Stimulated activated CD8-positive, alpha-beta memory T cell treated with anti-CD3 and anti-CD28 coated beads, Interleukin-7, amount 100 ng/mL, for 48 hours (primary cell): ENCODE data around the gene ADAM23.
"Not testable (repeated sequence)": the region's sequence is repeated elsewhere in the genome, so short reads cannot be mapped to it uniquely, and the experiment has no call there.

Experiments
- DNase-seq, 2 donors: peaks; one replicate each; pipeline ENCODE4 v3.0.0-alpha.2; 2020; ENCODE audit warnings: low read depth in 1 of 2; ENCODE audit errors: extremely low read depth in 1 of 2

ADAM23 gene, protein sequence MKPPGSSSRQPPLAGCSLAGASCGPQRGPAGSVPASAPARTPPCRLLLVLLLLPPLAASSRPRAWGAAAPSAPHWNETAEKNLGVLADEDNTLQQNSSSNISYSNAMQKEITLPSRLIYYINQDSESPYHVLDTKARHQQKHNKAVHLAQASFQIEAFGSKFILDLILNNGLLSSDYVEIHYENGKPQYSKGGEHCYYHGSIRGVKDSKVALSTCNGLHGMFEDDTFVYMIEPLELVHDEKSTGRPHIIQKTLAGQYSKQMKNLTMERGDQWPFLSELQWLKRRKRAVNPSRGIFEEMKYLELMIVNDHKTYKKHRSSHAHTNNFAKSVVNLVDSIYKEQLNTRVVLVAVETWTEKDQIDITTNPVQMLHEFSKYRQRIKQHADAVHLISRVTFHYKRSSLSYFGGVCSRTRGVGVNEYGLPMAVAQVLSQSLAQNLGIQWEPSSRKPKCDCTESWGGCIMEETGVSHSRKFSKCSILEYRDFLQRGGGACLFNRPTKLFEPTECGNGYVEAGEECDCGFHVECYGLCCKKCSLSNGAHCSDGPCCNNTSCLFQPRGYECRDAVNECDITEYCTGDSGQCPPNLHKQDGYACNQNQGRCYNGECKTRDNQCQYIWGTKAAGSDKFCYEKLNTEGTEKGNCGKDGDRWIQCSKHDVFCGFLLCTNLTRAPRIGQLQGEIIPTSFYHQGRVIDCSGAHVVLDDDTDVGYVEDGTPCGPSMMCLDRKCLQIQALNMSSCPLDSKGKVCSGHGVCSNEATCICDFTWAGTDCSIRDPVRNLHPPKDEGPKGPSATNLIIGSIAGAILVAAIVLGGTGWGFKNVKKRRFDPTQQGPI

DNA sequence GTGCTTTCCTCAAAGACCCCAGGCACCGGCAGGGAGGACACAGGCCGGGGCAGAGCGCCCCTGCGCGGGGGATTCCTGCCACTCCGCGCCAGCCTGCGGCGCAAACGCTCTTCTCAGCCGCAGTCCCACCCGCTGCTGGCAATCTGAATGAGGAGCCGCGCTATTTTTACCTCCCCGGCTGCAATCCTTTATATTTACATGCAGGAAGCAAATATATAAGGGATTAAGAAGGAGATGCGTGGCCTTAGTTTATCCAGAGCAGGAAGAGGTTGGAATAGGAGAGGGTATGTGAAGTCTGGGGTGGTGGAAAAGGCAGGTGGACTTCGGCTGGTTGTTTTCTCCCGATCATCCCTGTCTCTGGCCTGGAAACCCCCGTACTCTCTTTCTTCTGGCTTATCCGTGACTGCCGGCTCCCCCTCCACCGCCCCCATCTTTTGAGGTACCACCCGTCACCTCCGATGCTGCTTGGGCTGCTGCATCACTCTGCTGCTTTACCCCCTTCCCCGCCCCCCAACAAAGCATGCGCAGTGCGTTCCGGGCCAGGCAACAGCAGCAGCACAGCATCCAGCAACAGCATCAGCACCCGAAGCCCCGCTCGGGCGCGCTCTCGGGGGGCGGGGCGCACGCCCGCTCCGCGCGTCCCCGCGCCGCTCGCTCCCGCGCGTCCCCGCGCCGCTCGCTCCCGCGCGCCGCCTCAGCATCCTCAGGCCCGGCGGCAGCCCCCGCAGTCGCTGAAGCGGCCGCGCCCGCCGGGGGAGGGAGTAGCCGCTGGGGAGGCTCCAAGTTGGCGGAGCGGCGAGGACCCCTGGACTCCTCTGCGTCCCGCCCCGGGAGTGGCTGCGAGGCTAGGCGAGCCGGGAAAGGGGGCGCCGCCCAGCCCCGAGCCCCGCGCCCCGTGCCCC, at the start of gene ADAM23:
Gene ADAM23, plus strand, starts transcription at position 700 of the 902 bp plus-strand sequence. CDS start 335 bp downstream, outside the sequence.
- peak in 1 of 2 donors; percentile 25 for DNase-seq

DNA sequence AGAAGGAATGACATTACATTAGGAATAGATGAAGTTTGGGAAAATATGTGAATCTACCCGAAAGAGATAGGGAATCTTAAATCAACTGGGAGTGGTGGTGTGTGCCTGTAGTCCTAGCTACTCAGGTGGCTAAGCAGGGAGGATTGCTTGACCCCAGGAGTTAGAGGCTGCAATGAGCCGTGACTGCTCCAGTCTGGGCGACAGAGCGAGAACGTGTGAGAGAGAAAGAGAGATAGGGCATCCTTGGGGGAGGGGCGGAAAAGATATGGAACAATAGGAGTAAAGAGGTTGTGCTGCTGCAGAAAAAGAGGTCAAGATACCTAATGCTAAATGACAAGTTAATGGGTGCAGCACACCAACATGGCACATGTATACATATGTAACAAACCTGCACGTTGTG, 47.1 kb upstream of the ADAM23 start:
- DNase-seq: no peak

DNA sequence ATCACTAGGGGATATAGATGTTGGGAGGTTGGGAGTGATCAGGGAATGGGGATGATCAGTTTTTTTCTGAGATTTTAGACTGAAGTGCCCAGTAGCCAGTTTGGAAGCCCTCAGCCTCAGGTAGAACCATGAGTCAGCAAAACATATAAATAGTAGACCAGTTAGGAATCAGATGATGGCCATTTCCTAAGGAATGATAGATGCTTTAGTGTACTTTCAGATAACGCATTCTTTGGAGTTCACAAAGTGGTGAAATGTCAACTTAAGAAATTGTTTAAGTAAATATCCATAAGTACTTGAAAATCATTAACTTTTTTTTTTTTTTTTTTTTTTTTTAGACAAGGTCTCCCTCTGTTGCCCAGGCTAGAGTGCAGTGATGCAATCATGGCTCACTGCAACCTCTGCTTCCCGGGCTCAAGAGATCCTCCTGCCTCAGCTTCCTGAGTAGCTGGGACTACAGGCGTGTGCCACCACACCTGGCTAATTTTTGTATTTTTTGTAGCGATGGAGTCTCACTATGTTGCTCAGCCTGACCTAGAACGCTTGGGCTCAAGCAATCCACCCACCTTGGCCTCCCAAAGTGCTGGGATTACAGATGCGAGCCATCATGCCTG, 40.3 kb upstream of the ADAM23 start:
- DNase-seq: not testable (repeated sequence)

DNA sequence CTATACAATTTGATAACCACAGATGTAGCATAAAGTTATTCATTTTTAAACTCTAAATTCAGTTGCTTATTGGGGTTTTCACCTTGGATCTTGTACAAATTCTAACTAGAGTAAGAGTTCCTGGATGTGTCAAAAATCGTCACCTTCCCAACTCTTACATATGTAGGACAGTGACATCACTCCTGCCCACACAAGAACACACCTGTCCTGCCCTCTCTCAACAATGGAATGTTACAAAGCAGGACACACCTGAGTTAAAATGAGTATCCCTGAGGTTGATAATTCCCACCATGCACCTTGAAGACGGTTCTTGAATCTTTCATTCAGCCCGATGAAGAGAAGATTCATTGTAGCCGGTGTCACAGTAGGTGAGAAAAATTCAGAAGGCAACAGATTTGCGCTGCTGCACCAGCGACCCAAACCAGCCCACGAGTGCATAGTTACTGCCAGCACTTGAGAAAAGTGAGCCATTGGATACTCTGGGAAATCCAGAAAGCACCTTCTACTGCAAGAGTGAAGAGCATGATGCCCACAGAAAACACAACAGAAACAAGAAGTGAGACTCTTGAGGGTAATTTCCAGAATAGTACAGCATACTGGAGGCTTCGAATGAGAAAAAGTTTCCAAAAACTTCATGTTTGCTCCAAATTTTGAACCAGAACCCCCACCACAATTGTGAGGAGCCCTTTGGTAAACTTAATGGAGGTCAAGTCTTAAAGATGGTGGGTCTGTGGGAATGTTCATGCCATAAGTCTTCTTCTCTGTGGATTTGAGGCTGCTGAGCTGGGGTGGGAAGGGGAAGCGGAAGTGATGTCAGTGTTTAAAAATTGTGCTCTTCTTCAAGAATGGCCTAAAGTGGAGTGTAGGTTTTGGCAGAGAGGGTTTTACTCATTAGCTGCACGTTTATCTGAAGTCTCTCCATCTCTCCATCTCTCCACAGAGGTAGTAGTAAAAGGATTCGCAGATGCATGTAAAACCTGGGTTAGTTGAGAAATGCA, 34.7 kb upstream of the ADAM23 start:
- no peak for DNase-seq

DNA sequence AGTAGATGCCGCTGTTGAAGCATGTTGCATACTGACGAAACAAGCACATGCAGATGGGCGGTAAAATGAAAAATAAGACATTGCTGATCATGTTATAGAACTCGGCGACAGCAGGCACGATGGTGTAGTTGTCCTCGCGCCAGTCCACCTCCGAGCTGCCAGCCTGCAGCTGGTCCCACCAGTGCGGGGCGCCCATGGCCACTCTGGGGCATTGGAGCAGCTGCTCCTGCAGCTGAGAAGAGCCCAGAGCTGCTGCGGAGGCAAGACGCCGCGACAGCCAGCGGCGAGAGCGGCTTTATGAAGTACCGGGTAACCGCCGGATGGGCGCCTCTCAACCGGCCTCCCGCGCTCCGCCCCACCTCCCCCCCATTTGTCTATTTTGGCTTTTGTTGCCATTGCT, 32.6 kb upstream of the ADAM23 start:
- DNase-seq: no peak

DNA sequence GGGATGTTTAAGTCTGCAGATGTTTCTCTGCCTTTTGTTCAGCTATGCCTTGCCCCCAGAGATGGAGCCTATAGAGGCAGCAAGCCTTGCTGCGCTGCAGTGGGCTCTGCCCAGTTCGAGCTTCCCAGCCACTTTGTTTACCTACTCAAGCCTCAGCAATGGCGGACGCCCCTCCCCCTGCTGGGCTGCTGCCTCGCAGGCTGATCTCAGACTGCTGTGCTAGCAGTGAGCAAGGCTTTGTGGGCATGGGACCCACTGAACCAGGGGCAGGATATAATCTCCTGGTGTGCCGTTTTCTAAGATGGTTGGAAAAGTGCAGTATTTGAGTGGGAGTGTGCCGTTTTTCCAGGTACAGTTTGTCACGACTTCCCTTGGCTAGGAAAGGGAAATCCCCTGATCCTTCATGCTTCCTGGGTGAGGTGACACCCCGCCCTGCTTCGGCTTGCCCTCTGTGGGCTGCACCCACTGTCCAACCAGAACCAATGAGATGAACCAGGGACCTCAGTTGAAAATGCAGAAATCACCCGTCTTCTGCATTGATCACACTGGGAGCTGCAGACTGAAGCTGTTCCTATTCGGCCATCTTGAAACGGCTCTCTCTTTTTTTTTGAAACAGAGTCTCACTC, 27.6 kb upstream of the ADAM23 start:
- no peak for DNase-seq

DNA sequence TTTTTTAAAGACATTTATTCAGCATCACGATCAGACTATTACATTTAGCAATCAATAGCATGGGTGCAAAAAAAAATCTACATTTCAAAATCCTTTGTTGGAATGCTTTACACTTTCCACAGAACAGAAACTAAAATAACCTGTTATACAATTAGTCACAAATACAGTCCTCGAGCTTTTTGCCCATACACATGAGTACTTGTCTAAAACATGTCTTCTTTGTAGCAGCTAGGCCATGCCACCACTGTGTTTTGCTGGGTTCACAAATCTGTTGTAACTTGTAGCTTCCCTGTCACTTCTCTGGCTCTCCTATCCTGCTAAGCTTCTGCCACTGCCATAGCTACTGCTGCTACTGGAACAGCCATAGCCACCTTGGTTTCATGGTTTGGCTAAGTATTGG, 24.4 kb upstream of the ADAM23 start:
- no peak for DNase-seq

DNA sequence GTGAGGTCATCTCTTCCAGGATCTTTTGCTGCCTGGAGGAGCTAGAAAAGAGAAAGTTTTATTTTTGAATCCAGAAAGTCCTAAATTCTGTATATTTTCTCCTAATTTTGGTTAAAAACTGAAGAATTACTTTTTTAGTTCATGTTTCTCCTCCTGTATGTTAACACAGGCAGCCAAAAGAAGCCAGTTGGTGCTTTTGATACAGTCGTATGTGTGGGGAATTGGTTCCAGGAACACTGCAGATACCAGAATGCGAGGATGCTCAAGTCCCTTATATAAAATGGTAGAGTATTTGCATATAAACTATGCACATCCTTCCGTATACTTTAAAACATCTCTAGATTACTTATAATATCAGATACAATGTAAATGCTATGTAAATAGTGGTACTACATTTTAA, 22.6 kb upstream of the ADAM23 start:
- DNase-seq: no peak

DNA sequence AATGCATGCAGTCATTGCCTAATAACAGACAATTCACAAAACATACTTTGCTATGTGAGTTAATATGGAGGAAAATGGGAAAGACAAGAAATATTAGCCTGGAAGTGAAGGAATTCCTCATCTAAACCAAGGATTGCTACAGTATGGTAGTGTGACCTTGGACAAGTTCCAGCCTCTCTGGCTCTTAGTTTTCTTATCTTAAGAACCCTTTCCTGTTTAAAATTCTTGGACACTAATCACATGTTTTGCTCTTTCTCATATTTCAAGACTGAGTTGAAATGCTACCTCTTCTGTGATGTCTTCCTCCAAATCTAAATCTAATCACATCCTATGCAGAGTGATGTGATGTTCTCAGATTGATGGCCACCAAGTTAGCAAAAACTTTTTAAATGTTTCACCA, 20.8 kb upstream of the ADAM23 start:
- no peak for DNase-seq

DNA sequence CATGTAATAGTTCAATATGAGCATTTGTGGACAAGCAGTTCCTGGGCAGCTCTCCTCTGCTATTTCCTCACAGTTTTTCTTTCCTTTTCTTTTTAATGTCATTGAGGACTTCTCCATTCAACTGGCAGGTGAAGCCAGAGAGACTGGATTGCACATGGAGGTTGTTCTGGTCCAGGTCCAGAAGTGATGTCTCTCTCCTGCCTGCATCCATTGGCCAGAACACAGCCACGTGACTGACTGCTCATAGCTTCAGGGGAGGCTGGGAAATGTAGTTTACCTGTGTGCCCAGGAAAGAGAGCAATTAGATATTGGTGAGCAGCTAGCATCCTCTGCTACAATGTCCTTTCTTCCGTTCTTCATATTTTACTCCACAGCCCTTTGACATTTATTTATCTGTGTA, 20.2 kb upstream of the ADAM23 start:
- DNase-seq: no peak

DNA sequence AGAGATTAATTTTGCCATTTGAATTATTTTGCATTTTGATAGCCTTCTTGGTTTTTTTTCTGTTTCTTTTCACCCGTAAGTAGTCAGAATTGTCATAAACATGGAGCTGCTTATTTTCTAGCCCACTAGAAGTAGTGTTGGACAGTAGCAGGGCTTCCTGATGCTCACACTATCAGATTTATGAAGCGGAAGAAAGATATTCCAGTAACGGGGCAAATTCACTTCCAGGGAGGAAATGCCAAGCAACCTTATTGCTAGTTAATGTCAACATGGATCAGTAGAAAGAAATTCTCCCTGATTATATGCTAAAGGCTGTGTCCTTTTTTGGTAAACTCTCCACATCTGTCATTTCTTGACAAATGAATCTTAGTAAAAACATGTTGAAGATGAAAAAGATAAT, 19.2 kb upstream of the ADAM23 start:
- DNase-seq: no peak

DNA sequence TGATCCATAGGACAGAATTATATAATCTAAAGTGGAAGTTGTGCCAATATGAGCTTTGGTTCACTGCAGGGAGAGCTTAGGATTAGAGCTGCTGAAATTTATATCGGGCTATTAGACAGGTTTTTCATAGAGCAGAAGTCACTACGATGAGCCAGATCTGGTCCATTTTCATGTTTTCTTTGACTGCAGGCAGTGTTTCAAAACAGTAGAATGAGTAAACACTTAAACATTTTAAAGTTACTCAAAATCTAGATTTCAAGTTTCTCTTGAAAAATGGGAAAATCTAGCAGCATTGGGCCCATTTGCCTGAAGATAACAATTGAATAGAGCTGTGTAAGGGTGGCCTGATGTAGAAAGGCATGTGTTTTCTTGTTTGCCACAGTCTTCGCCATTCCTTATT, 14.5 kb upstream of the ADAM23 start:
- no peak for DNase-seq

DNA sequence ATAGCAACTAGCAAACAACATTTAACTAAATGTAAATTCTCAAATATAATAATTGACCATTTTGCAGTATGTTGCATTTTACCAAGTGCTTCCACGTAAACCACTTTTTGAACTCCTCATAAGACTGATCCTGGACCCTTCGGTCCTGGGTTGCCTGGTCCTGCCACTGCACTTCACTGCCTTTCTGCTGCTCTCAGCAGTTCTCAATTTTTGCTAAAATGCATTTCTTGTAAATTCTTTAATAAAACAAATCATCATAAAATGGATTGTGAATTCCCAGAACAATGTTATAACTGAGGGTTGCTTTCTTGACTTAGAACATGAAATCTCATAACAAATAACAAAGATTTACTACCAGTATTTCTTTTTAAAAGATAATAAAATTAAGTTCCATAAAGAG, 12.9 kb upstream of the ADAM23 start:
- no peak for DNase-seq

DNA sequence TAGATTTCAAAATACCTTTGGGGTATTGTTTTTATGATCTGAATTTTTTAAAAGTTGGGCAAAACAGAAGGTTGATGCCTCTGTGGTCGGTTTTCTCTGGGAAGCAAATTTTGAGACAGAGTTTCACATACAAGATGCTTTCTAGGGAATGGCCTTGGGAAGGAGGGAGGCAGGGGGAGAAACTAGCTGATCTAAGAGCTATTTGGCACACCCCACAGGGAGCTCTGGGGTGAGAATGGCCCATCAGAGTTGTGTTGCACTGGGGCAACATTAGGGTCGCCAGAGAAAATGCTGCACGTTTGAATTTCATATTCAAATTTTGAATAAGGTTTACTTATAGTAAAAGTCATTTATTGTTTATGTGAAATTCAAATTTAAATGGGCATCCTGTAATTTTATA, 11.9 kb upstream of the ADAM23 start:
- DNase-seq: no peak

DNA sequence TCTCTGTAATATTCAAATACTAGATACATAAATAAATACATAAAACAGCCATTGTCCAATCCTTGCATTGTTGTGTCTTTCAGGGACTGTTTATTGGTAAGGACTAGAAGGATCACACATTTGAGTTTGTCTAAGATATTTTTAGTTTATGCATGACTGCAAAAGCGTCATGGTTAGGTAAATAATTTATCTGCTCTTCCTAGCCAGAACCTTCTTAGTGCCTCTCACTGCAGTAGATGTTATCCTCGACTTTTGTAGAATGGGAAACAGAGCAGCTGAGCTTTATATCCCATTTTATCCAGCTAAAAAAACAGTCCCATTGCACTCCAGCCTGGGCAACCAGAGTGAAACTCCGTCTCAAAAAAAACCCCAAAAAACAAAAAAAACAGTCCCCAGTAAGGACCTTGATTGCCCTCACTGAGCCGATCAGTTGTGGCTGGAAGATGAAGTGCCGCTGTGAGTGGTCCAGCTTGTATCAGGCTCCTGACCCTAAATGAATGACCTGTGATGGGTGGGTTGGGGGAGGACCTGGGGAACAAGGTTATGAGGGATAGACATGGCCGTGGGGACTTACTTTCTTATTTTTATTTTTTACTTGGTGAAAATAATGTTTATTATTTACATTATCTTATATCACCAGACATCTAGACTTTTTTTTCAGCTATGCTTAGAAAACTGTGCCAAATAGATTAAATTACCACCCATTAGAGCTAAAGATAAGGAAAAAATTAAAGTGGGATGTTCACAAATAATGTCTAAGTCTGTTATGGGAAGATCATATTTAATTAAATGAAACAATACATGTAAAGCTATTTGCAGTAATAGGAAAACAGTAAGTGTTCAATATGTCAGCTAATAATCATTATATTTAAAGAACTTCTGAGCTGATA, 10.9 kb upstream of the ADAM23 start:
- no peak for DNase-seq

DNA sequence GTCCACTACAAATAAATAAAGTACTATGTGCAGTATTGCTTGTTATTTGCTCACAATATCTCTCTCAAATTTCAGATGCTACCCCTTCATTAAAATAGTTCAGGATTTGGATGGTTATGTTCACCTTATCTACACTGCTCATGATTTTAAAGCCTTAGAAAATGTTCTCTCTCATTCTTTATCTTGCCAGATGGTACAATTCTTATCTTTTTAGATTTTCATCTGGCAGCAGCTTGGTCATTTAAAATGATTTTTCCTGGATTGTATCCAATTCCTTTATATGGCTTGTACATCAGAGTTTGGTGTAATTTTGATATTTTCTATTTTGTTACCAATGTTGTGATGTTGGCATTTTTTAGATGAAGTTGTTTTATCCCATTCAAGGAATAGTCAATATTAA, 10.1 kb upstream of the ADAM23 start:
- no peak for DNase-seq

DNA sequence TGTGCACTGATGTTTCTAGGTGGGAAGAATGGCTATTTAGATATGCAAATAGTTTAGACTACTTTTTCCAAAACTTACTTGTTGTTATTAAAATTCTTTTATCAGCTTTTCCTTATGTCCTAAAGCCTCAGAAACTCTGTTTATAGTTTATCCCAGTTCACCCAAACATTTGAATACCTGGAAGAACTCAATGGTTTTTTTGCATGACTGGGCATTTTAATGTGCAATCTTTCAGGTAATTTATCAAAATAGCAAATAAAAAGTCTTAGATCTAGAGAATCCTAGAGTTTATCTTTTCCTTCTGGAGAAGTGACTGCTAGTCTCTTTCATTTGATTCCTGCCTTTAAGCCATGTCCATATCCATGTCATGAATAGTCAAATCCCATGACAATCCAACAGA, 9.6 kb upstream of the ADAM23 start:
- DNase-seq: no peak

DNA sequence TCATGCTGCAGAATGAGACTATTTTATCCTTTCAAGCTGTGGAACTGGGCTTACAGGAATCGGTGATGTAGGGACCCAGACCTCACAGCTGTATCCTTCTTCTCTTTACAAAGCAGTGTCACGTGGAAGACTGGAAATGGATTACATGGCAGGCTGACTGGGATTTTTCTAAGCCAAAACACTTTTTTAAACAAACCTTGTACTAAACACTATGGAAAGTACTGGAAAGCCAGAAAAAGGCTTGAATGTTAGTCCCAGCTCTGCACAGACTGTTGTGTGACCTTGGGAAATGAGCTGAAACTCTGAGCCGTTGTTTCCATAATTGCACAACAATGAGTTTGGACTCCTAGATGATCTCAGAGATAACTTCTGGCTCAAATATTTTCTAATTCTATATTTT, 7.6 kb upstream of the ADAM23 start:
- no peak for DNase-seq
